ENCODE data around the gene SHISAL1.

Gene SHISAL1
- 0 reads per million in 3 donors for total RNA-seq

DNA sequence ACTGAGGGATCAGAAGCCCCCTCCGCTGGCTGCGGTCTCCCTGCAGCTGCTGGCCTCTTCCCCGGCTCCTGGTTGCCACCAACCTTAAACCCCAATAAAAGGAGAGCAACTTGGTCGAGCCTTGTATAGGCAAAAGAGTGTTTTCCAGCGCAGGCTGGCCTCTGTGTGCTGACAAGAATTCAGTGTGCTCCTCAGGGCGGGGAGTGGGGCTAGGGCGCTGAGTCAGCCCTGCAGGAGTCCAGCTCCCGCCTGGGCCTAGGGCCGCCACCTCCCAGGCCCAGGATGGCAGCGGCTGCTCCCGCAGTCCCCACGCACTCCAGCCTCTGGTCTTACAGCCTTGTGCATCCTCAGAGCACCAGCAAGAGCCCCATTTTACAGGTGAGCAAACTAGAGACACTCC lies at the start of gene SHISAL1:
TSS of gene SHISAL1 (minus strand) at position 186 of the 400 bp plus-strand sequence. CDS start 12,006 bp downstream, outside the sequence.
- Histone ChIP-seq H3K27ac (ENCODE audit: insufficient read depth, low read length, poor library complexity, severe bottlenecking) (no peak within 1 kb of the TSS), H3K36me3 (ENCODE audit: control insufficient read depth, insufficient read depth, low read length) (no peaks in the 10 kb centered on the region), H3K9me3 (ENCODE audit: control insufficient read depth, low read length) (no peaks in the 10 kb centered on the region)

DNA sequence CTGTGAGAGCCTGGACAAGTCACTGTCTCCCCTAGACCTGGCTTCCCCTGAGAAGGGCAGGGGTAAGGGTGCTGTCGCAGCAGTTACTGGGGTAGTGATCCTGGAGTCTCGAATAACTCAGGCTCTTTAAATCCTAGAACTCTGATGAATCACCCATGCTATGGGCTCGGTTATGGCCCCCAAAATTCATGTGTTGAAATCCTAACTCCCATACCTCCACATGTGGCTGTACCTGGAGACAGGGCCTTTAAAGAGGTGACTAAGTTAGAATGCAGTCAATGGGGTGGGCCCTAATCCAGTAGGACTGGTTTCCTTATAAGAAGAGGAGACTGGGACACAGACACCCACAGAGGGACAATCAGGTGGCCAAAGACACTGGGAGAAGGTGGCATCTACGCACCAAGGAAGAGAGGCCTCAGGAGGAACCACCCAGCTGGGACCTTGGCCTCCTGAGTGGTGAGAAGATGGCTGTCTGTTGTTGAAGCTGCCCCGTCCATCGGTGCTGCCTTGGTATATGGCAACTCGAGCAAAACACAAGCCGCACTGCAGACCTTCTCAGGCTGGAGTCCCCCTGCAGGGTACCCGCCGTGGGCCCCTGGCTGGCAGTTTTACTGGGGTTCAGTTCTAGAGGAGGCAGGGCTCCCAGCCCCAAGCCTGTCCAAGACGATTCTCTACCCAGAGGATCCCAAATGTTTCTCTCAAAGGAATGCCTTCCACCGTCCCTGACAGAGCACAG lies 48.8 kb upstream of the SHISAL1 start:
- H3K27ac ChIP-seq (ENCODE audit: insufficient read depth, low read length, poor library complexity, severe bottlenecking): no peak overlapping the region

More for the DNA sequence above, at the start of gene SHISAL1:
- H3K4me1 ChIP-seq (ENCODE audit: control insufficient read depth, insufficient read depth, low read length, poor library complexity, severe bottlenecking): no peaks in the 10 kb centered on the region
- no peak for DNase-seq
- no peaks in the 10 kb centered on the region for H3K27me3 ChIP-seq (replicated peaks; ENCODE audit: control insufficient read depth, insufficient read depth, low read length, poor library complexity, severe bottlenecking)
- H3K4me3 ChIP-seq (ENCODE audit: insufficient read depth, low read depth, low read length, poor library complexity, severe bottlenecking): no peak within 1 kb of the TSS

DNA sequence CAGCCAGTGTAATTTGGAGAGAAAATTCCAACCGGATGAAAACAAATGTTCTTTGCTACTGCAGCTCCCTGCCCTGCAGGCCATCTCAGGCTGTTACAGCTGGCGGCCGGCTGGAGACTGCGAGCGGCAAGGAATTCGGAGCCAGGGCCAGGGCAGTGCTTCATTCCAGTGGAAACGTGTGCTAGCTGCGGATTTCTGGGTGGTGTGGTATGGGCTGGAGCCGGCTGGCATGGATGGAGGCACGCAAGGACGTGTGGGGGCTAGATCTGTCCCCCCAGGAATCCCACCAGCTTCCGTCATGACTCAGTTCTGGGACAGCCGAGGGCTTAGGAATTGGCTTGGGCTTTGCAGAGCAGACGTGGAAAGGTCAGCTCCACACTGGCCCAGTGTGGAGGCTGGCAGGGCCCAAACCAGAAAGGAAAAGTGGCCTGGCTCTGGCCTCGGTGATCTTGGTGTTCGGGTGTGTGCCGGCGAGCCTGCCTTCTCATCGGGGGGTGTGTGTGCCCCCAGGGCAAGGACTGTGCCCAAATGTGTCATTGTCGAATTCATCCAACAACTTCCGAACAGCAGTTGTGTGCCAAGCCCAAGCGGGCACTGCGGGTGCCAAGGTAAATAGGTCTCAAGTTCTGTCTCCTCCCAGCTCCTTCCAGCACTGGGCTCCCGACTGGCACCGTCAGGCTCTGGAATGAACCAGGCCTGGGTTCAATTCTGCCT lies 48.1 kb upstream of the SHISAL1 start:
- no peaks in the 10 kb centered on the region for H3K4me1 ChIP-seq (ENCODE audit: control insufficient read depth, insufficient read depth, low read length, poor library complexity, severe bottlenecking)
- no peak for DNase-seq
- no peaks in the 10 kb centered on the region for H3K36me3 ChIP-seq (ENCODE audit: control insufficient read depth, insufficient read depth, low read length)
- no peak overlapping the region for H3K4me3 ChIP-seq (ENCODE audit: insufficient read depth, low read depth, low read length, poor library complexity, severe bottlenecking)
- H3K9me3 ChIP-seq (ENCODE audit: control insufficient read depth, low read length): no peaks in the 10 kb centered on the region
- H3K27ac ChIP-seq (ENCODE audit: insufficient read depth, low read length, poor library complexity, severe bottlenecking): no peak overlapping the region
- no peaks in the 10 kb centered on the region for H3K27me3 ChIP-seq (replicated peaks; ENCODE audit: control insufficient read depth, insufficient read depth, low read length, poor library complexity, severe bottlenecking)

More for the DNA sequence above, 48.8 kb upstream of the SHISAL1 start:
- Histone ChIP-seq H3K4me1 (ENCODE audit: control insufficient read depth, insufficient read depth, low read length, poor library complexity, severe bottlenecking) (no peaks in the 10 kb centered on the region), H3K4me3 (ENCODE audit: insufficient read depth, low read depth, low read length, poor library complexity, severe bottlenecking) (no peak overlapping the region), H3K36me3 (ENCODE audit: control insufficient read depth, insufficient read depth, low read length) (no peaks in the 10 kb centered on the region), H3K27me3 (replicated peaks; ENCODE audit: control insufficient read depth, insufficient read depth, low read length, poor library complexity, severe bottlenecking) (no peaks in the 10 kb centered on the region), H3K9me3 (ENCODE audit: control insufficient read depth, low read length) (no peaks in the 10 kb centered on the region)
- no peak for DNase-seq

- Histone ChIP-seq H3K9me3 (ENCODE audit: control insufficient read depth, low read length) (no peaks in the 10 kb centered on the region), H3K27ac (ENCODE audit: insufficient read depth, low read length, poor library complexity, severe bottlenecking) (no peak overlapping the region), H3K4me3 (ENCODE audit: insufficient read depth, low read depth, low read length, poor library complexity, severe bottlenecking) (no peak overlapping the region), H3K27me3 (replicated peaks; ENCODE audit: control insufficient read depth, insufficient read depth, low read length, poor library complexity, severe bottlenecking) (no peaks in the 10 kb centered on the region), H3K36me3 (ENCODE audit: control insufficient read depth, insufficient read depth, low read length) (no peaks in the 10 kb centered on the region), H3K4me1 (ENCODE audit: control insufficient read depth, insufficient read depth, low read length, poor library complexity, severe bottlenecking) (no peaks in the 10 kb centered on the region)
- no peak for DNase-seq
Observed at GRCh38 chr22:44360306-44360667, 47.5 kb upstream of the SHISAL1 start.

GRCh38 chr22:44359496-44360110 lies 46.9 kb upstream of the SHISAL1 start:
- no peak for DNase-seq
- Histone ChIP-seq H3K27ac (ENCODE audit: insufficient read depth, low read length, poor library complexity, severe bottlenecking) (no peak overlapping the region), H3K36me3 (ENCODE audit: control insufficient read depth, insufficient read depth, low read length) (no peaks in the 10 kb centered on the region), H3K27me3 (replicated peaks; ENCODE audit: control insufficient read depth, insufficient read depth, low read length, poor library complexity, severe bottlenecking) (no peaks in the 10 kb centered on the region), H3K9me3 (ENCODE audit: control insufficient read depth, low read length) (no peaks in the 10 kb centered on the region), H3K4me1 (ENCODE audit: control insufficient read depth, insufficient read depth, low read length, poor library complexity, severe bottlenecking) (no peaks in the 10 kb centered on the region), H3K4me3 (ENCODE audit: insufficient read depth, low read depth, low read length, poor library complexity, severe bottlenecking) (no peak overlapping the region)

GRCh38 chr22:44358709-44359440 lies 46.1 kb upstream of the SHISAL1 start:
- H3K36me3 ChIP-seq (ENCODE audit: control insufficient read depth, insufficient read depth, low read length): no peaks in the 10 kb centered on the region
- no peaks in the 10 kb centered on the region for H3K4me1 ChIP-seq (ENCODE audit: control insufficient read depth, insufficient read depth, low read length, poor library complexity, severe bottlenecking)
- no peak overlapping the region for H3K4me3 ChIP-seq (ENCODE audit: insufficient read depth, low read depth, low read length, poor library complexity, severe bottlenecking)
- no peak for DNase-seq
- H3K27me3 ChIP-seq (replicated peaks; ENCODE audit: control insufficient read depth, insufficient read depth, low read length, poor library complexity, severe bottlenecking): no peaks in the 10 kb centered on the region
- no peaks in the 10 kb centered on the region for H3K9me3 ChIP-seq (ENCODE audit: control insufficient read depth, low read length)
- H3K27ac ChIP-seq (ENCODE audit: insufficient read depth, low read length, poor library complexity, severe bottlenecking): no peak overlapping the region

DNA sequence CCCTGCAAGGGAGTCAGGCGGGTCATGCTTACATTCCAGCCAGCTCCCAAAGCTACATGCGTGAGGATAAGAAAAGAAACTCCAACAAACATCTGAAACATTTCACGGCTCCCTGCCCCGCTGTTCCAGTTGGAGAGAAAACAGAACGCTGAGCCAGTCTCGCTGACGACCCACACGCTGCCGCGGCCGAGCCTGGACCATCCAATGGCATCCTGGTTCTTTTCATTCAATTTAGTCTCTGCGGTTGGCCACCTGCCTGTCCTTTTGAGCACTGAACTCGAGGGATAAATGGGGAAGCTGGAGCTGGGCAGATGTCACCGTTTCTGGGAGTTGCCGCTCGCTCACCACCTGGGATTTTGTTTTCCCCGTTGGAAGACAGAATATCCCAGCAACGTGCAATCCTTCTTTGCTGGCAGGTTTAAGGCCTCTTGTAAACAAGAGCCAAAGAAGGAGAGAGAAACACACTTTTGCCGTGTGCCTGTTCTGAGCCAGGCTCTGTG lies 45.3 kb upstream of the SHISAL1 start:
- DNase-seq: no peak
- H3K27ac ChIP-seq (ENCODE audit: insufficient read depth, low read length, poor library complexity, severe bottlenecking): no peak overlapping the region
- no peaks in the 10 kb centered on the region for H3K36me3 ChIP-seq (ENCODE audit: control insufficient read depth, insufficient read depth, low read length)
- H3K9me3 ChIP-seq (ENCODE audit: control insufficient read depth, low read length): no peaks in the 10 kb centered on the region
- H3K27me3 ChIP-seq (replicated peaks; ENCODE audit: control insufficient read depth, insufficient read depth, low read length, poor library complexity, severe bottlenecking): no peaks in the 10 kb centered on the region
- H3K4me3 ChIP-seq (ENCODE audit: insufficient read depth, low read depth, low read length, poor library complexity, severe bottlenecking): no peak overlapping the region
- no peaks in the 10 kb centered on the region for H3K4me1 ChIP-seq (ENCODE audit: control insufficient read depth, insufficient read depth, low read length, poor library complexity, severe bottlenecking)

DNA sequence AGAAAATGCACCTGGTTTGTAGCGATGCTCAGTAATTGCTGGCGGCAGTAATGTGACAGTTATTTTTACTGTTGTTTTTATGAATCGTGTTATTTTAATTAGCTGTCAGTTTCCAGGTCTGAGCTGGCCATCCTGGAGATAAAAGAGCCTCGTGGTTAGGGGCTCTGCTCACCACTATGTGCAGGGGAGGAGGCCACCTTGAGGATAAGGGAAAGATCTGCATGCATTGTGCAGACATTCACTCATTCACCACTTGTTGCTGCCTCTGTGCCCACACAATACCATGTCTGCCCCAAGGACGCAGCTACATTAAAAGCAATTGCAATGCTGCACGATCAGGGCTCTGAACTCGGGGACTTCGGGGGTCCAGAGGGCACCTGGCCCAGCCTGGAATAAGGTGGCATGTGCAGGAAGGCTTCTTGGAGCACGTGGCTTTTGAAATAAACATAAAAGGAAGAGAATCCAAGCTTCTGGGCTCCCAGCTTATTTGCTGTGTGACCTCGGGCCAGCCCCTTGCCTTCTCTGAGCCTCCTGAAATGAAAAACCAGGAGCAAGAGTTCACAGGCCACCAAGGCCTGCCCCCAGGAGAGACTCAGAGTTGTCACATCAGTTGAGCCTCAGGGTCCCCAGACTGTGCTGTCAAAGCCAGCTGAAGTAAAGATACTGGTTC lies 44.7 kb upstream of the SHISAL1 start:
- Histone ChIP-seq H3K9me3 (ENCODE audit: control insufficient read depth, low read length) (no peaks in the 10 kb centered on the region), H3K4me1 (ENCODE audit: control insufficient read depth, insufficient read depth, low read length, poor library complexity, severe bottlenecking) (no peaks in the 10 kb centered on the region), H3K36me3 (ENCODE audit: control insufficient read depth, insufficient read depth, low read length) (no peaks in the 10 kb centered on the region), H3K4me3 (ENCODE audit: insufficient read depth, low read depth, low read length, poor library complexity, severe bottlenecking) (no peak overlapping the region), H3K27ac (ENCODE audit: insufficient read depth, low read length, poor library complexity, severe bottlenecking) (no peak overlapping the region), H3K27me3 (replicated peaks; ENCODE audit: control insufficient read depth, insufficient read depth, low read length, poor library complexity, severe bottlenecking) (no peaks in the 10 kb centered on the region)
- DNase-seq: no peak

DNA sequence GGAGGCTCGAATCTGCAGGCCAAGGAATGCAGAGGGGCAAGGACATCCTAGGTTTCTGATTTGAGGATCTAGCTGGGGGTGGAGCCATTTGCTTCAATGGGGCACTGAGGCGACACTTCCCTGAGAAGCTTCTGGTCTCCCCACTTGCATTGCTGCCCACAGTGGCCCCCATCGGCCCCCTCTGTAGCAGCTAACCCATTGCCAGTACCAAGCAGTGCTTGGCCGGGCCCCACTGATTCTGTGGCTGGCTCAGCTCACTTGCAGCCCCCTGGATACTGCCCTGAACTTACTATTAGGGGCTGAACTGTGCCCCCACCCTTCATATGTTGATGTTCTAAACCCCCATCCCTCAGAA lies 42.9 kb upstream of the SHISAL1 start:
- no peaks in the 10 kb centered on the region for H3K36me3 ChIP-seq (ENCODE audit: control insufficient read depth, insufficient read depth, low read length)
- no peaks in the 10 kb centered on the region for H3K27me3 ChIP-seq (replicated peaks; ENCODE audit: control insufficient read depth, insufficient read depth, low read length, poor library complexity, severe bottlenecking)
- no peak overlapping the region for H3K4me3 ChIP-seq (ENCODE audit: insufficient read depth, low read depth, low read length, poor library complexity, severe bottlenecking)
- no peaks in the 10 kb centered on the region for H3K4me1 ChIP-seq (ENCODE audit: control insufficient read depth, insufficient read depth, low read length, poor library complexity, severe bottlenecking)
- no peak for DNase-seq
- no peak overlapping the region for H3K27ac ChIP-seq (ENCODE audit: insufficient read depth, low read length, poor library complexity, severe bottlenecking)
- no peaks in the 10 kb centered on the region for H3K9me3 ChIP-seq (ENCODE audit: control insufficient read depth, low read length)

All from effector memory CD4-positive, alpha-beta T cell (primary cell).